Ectodermal cell (in vitro differentiated cells): ENCODE results near the gene PTPRF.
"Not testable (repeated sequence)": the region's sequence is repeated elsewhere in the genome, so short reads cannot be mapped to it uniquely, and the experiment has no call there.

ENCODE experiments used
- H3K27ac ChIP-seq: 2 replicates; pipeline ENCODE4 v1.7.0; 2013; ENCODE audit warnings: mild to moderate bottlenecking, low read depth, low read length; ENCODE audit not compliant: insufficient read depth, poor library complexity, severe bottlenecking
- H3K27me3 ChIP-seq: 2 replicates; pipeline ENCODE4 v1.7.0; 2013; ENCODE audit warnings: mild to moderate bottlenecking, low read length; ENCODE audit not compliant: insufficient read depth, control insufficient read depth, poor library complexity, severe bottlenecking
- H3K36me3 ChIP-seq: one replicate; pipeline ENCODE4 v1.7.0; 2013; ENCODE audit warnings: low read length; ENCODE audit not compliant: control insufficient read depth, insufficient read depth
- H3K4me1 ChIP-seq: one replicate; pipeline ENCODE4 v1.7.0; 2013; ENCODE audit warnings: low read length; ENCODE audit not compliant: control insufficient read depth, insufficient read depth
- H3K4me3 ChIP-seq: 2 replicates; pipeline ENCODE4 v1.7.0; 2013; ENCODE audit warnings: low read depth, low read length, control low read depth; ENCODE audit not compliant: insufficient read depth
- H3K9me3 ChIP-seq: 2 replicates; pipeline ENCODE4 v1.7.0; 2013; ENCODE audit warnings: mild to moderate bottlenecking, low read length, moderate library complexity; ENCODE audit not compliant: control insufficient read depth
- WGBS, 2 experiments: methylation state at CpG; one replicate each; pipeline ENCODE4 v1.1.7; 2013; ENCODE audit warnings: missing lambda C conversion rate in 2 of 2; 5-methylcytosine and 5-hydroxymethylcytosine counted together

PTPRF gene

GRCh38 chr1:43543567-43543966 is 12.9 kb downstream of the PTPRF start:
- Histone ChIP-seq H3K27ac (no peak overlapping the region), H3K36me3 (no peaks in the 10 kb centered on the region), H3K4me3 (no peak overlapping the region), H3K4me1 (peaks cover 59% of the 10 kb centered on the region), H3K9me3 (no peaks in the 10 kb centered on the region), H3K27me3 (no peaks in the 10 kb centered on the region)
- WGBS, 2 experiments, result 95 to 98% methylated on average over 8 of the region's 8 CpGs

DNA sequence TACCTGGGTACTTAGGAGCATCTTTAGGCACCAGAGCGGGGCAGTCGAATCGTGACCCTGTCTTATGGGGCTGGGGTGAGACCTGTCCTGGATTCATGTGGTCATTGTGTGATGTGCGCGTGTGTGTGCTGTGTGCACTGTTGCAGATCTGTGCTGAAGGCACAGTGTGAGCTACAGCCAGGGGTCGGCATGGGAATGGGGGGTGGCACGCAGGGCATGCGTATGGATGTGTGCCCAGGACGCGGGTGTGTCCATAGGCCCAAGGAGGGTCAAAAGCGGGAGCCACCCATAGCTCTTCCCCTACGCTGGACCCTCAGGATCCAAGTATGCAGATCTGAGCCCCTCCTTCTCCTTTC is 14.6 kb downstream of the PTPRF start:
- H3K4me1 ChIP-seq, result peaks cover 69% of the 10 kb centered on the region
- H3K9me3 ChIP-seq, result no peaks in the 10 kb centered on the region
- H3K36me3 ChIP-seq, result no peaks in the 10 kb centered on the region
- H3K27ac ChIP-seq, result peak overlapping the region; percentile 55
- no peaks in the 10 kb centered on the region for H3K27me3 ChIP-seq
- no peak overlapping the region for H3K4me3 ChIP-seq
- 83 to 85% methylated on average over 12 of the region's 12 CpGs for whole genome bisulfite sequencing, 2 experiments

DNA sequence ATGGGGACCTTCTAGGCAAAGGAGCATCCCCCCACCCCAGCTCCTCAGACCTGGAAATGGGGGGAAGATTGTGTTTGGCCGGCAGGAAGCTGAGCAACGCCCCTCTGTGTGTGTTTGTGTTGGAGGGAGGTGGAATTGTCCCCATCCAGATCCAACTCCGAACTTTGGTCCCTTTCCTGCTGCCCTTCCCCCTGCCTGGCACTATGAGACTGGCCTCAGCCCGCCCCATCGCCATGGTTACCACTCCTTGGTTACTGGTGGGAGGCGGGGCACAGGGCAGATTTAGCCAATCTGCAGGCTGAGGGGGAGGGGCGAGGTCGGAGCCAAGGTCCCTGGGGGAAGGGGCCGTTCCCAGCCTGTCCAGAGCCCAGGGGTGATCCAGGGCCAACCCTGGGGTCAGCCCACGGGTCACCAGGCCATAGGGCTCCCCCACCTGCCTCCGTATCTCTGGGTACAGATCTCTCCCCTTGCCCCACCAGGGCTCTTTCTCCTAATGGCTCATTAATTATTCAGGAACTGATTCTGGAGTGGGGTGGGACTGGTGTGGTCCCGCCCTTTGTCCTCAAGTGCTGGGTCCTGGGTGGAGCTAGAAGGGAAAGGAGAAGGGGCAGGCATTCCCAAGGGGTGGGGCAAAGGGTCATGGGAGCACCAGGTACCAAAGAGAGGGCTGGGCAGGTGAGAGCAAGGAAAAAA is 15.2 kb downstream of the PTPRF start:
- Histone ChIP-seq H3K36me3 (no peaks in the 10 kb centered on the region), H3K4me1 (peaks cover 64% of the 10 kb centered on the region), H3K27ac (peak overlapping the region; percentile 55), H3K9me3 (no peaks in the 10 kb centered on the region), H3K4me3 (no peak overlapping the region), H3K27me3 (no peaks in the 10 kb centered on the region)
- WGBS, 2 experiments, result 7 to 12% methylated on average over 12 of the region's 12 CpGs

- no peaks in the 10 kb centered on the region for H3K36me3 ChIP-seq
- no peak overlapping the region for H3K27ac ChIP-seq
- no peak overlapping the region for H3K4me3 ChIP-seq
- peaks cover 64% of the 10 kb centered on the region for H3K4me1 ChIP-seq
- H3K27me3 ChIP-seq, result no peaks in the 10 kb centered on the region
- H3K9me3 ChIP-seq, result no peaks in the 10 kb centered on the region
- WGBS, 2 experiments, result 89 to 90% methylated on average over 15 of the region's 15 CpGs
Observed at GRCh38 chr1:43546388-43547100, 15.9 kb downstream of the PTPRF start.

- no peaks in the 10 kb centered on the region for H3K36me3 ChIP-seq
- H3K9me3 ChIP-seq, result no peaks in the 10 kb centered on the region
- no peaks in the 10 kb centered on the region for H3K27me3 ChIP-seq
- H3K27ac ChIP-seq, result no peak overlapping the region
- WGBS, 2 experiments, result 83 to 84% methylated on average over 11 of the region's 11 CpGs
- no peak overlapping the region for H3K4me3 ChIP-seq
- peaks cover 64% of the 10 kb centered on the region for H3K4me1 ChIP-seq
Observed at GRCh38 chr1:43547538-43548072, 16.9 kb downstream of the PTPRF start.

DNA sequence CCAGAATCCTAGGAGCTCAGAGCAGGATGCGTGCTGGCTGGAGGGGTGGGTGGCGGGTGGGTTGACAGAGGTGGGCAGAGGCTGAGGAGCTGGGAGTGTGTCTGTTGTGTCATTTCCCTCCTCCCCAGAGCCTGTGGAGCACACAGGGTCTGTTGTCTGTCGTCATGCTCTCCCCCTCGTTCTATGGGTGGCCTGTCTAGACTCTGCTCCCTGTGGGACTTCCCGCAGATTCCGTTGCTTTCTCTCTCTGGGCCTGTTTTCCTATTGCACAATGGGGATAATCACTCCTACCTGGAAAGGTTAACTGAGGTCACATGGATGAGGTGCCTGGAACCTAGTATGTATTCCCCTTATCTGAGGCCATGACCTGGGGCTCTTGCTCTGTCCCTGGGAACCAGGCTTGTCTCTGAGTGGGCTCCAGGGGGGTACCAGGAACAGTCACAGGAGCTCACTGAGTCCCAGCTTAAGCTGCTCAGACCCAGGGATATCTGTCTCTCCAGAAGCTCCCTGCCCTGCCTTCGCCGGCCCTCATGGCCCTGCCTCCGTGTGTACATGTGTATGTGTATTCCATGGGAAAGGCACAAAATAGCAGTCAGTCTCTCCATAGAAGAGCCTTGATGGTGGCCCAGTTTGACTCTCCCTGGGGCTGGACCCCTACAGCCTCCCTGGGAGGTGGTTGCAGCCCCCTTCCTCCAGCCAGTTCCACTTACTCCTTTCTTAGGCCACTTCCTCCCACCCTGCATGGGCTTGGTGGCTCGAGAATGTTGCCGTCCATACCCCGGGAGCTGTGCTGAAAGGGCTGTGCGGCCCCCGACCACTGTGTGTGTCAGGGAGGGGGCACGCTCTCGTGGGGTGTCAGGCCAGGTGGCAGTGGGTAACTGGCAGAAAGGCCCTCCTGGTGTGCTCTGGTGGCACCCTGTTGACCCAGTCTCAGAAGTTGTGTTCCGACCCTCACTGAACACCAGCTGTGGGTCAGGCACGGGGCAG is 17.9 kb downstream of the PTPRF start:
- no peaks in the 10 kb centered on the region for H3K36me3 ChIP-seq
- H3K27me3 ChIP-seq, result no peaks in the 10 kb centered on the region
- H3K4me3 ChIP-seq, result no peak overlapping the region
- no peaks in the 10 kb centered on the region for H3K9me3 ChIP-seq
- H3K27ac ChIP-seq, result peak overlapping the region; percentile 16
- peaks cover 63% of the 10 kb centered on the region for H3K4me1 ChIP-seq
- WGBS, 2 experiments, result 87% methylated on average over 18 of the region's 18 CpGs

DNA sequence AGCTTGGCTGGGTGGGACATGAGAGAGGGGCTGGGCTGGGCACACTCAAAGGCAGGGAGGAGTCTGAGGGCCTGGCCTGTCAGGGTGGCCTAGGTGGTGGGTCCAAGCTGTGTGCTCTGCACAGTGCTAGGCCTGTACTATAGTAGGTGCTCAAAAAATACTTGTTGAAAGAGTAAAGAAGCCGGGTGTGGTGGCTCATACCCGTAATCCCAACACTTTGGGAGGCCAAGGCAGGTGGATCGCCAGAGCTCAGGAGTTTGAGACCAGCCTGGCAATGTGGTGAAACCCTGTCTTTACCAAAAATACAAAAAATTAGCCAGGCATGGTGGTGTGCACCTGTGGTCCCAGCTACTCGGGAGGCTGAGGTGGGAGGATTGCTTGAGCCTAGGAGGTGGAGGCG is 18.7 kb downstream of the PTPRF start:
- not testable (repeated sequence) for H3K36me3 ChIP-seq, H3K27ac ChIP-seq, H3K4me3 ChIP-seq, H3K9me3 ChIP-seq, H3K27me3 ChIP-seq
- 92 to 94% methylated on average over 5 of the region's 5 CpGs for WGBS, 2 experiments
- H3K4me1 ChIP-seq, result peaks cover 55% of the 10 kb centered on the region

DNA sequence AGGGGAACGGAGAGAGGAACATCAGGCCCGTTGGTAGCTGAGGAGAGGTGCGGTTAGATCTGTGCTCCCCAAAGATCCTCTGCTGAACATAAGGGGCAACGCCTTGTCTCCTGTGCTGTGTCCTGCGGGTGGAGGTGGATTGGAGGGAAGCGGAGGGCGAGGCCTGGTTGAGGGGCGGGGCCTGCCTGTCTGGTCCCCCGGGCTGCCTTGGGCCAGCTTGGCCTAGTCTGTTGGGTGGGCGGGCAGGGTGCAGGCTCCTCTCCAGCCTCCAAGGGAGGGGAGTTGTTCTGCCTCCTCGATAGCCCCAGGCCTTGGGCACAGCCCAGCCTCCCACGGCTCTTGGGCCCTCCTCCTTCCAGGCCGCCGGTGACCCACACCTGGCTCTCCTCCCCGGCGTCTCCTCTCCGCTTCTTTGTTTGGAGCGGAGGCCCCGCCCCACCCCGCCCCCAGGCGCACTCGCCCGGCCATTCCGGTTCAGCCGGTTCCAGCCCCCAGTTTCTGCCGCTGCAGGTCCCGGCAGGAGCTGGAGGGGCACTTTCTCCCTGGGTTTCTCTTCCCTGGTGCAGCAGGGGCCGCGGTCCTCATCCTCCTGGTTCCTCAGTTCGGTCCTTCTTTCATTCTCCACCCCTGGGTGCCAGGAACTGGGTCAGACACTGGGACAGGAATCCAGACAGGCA is 19.4 kb downstream of the PTPRF start:
- 8 to 11% methylated on average over 30 of the region's 30 CpGs for WGBS, 2 experiments
- Histone ChIP-seq H3K9me3 (no peaks in the 10 kb centered on the region), H3K36me3 (no peaks in the 10 kb centered on the region), H3K4me1 (peaks cover 49% of the 10 kb centered on the region), H3K4me3 (no peak overlapping the region), H3K27ac (peak overlapping the region; percentile 90), H3K27me3 (no peaks in the 10 kb centered on the region)

DNA sequence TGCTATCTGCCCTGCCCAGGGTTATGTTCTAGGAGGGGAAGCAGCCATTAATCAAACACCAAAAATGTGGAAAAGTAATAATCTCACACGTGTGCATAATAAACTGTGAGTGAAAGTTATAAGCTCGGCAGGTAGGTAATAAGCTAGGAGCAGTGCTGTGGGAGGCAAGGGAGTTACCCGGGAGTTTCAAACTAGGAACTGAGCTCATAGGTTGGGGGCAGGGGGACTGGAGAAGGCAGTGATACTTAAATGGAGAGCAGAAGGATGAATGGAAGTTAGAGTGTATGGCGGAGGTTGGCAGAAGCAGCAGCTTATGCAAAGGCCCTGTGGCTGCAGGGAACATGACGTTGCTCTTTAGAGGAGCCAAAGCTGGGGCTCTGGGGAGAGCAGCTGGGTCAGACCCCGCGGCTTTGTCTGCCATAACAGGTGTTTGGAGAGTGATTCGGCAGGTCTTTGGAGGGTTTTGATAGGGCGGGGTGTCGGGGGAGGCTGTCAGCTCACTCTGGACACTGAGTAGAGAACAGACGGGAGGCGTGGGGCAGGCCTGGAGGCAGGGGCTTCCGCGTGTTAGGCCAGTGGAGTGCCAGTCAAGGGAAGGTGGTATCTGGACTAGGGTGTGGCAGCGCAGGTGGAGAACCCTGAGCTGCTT is 20.0 kb downstream of the PTPRF start:
- H3K4me1 ChIP-seq, result peaks cover 42% of the 10 kb centered on the region
- no peaks in the 10 kb centered on the region for H3K27me3 ChIP-seq
- peak overlapping the region; percentile 90 for H3K27ac ChIP-seq
- WGBS, 2 experiments, result 89 to 91% methylated on average over 15 of the region's 15 CpGs
- no peak overlapping the region for H3K4me3 ChIP-seq
- no peaks in the 10 kb centered on the region for H3K9me3 ChIP-seq
- peaks cover 2% of the 10 kb centered on the region for H3K36me3 ChIP-seq
